ES-I3 (cell line): ENCODE measurements around the gene PPP1R12C.
"Not testable (repeated sequence)": the region's sequence is repeated elsewhere in the genome, so short reads cannot be mapped to it uniquely, and the experiment has no call there.

Experiments used
- H3K36me3 ChIP-seq: 2 replicates; pipeline ENCODE4 v1.6.1; 2013; ENCODE audit warnings: mild to moderate bottlenecking, low read length, control low read depth, moderate library complexity; ENCODE audit not compliant: insufficient read depth
- H3K4me1 ChIP-seq: 2 replicates; pipeline ENCODE4 v1.6.1; 2013; ENCODE audit warnings: mild to moderate bottlenecking, control low read depth, low read length; ENCODE audit not compliant: insufficient read depth
- H3K9ac ChIP-seq: 2 replicates; pipeline ENCODE4 v1.6.1; 2013; ENCODE audit warnings: low read depth, mild to moderate bottlenecking, low read length, moderate library complexity
- H3K9me3 ChIP-seq: 2 replicates; pipeline ENCODE4 v1.6.1; 2013; ENCODE audit warnings: mild to moderate bottlenecking, low read length, moderate library complexity; ENCODE audit not compliant: control insufficient read depth, insufficient read depth

PPP1R12C gene

GRCh38 chr19:55155784-55156183, 38.3 kb upstream of the PPP1R12C start:
- peak overlapping the region; percentile 75 for H3K9ac ChIP-seq
- not testable (repeated sequence) for H3K36me3 ChIP-seq, H3K9me3 ChIP-seq
- H3K4me1 ChIP-seq: peaks cover 21% of the 10 kb centered on the region; the same call in 1 of the 2 replicates

- Histone ChIP-seq H3K36me3 (peaks cover 4% of the 10 kb centered on the region; the same call in 1 of the 2 replicates), H3K9me3 (no peaks in the 10 kb centered on the region; the same call in 1 of the 2 replicates), H3K4me1 (peaks cover 17% of the 10 kb centered on the region), H3K9ac (no peak overlapping the region)
Observed at GRCh38 chr19:55153652-55154264, 36.3 kb upstream of the PPP1R12C start.

GRCh38 chr19:55152017-55152416, 34.6 kb upstream of the PPP1R12C start:
- peaks cover 24% of the 10 kb centered on the region for H3K4me1 ChIP-seq
- H3K9me3 ChIP-seq: no peaks in the 10 kb centered on the region; the same call in 1 of the 2 replicates
- peaks cover 4% of the 10 kb centered on the region; the same call in 1 of the 2 replicates for H3K36me3 ChIP-seq
- H3K9ac ChIP-seq: no peak overlapping the region

- no peaks in the 10 kb centered on the region for H3K9me3 ChIP-seq
- H3K9ac ChIP-seq: peak within 1 kb of the TSS; percentile 20; the same call in 1 of the 2 replicates
- peaks cover 4% of the 10 kb centered on the region; the same call in 1 of the 2 replicates for H3K36me3 ChIP-seq
- H3K4me1 ChIP-seq: peaks cover 24% of the 10 kb centered on the region
Observed at GRCh38 chr19:55149078-55150003, 31.9 kb upstream of the PPP1R12C start, which contains the start of gene TNNT1. TSS of gene TNNT1 (minus strand) at chr19:55149206. CDS start at chr19:55147157, 2,049 bp downstream.

GRCh38 chr19:55147545-55148251, 30.3 kb upstream of the PPP1R12C start:
- Histone ChIP-seq H3K9me3 (no peaks in the 10 kb centered on the region), H3K36me3 (peaks cover 4% of the 10 kb centered on the region; the same call in 1 of the 2 replicates), H3K9ac (no peak overlapping the region), H3K4me1 (peaks cover 24% of the 10 kb centered on the region)

GRCh38 chr19:55146705-55147273, 29.4 kb upstream of the PPP1R12C start:
- H3K4me1 ChIP-seq: peaks cover 24% of the 10 kb centered on the region
- H3K9ac ChIP-seq: peak overlapping the region; percentile 74

GRCh38 chr19:55146078-55146704, 28.8 kb upstream of the PPP1R12C start:
- no peaks in the 10 kb centered on the region for H3K36me3 ChIP-seq
- peaks cover 21% of the 10 kb centered on the region for H3K4me1 ChIP-seq
- H3K9me3 ChIP-seq: no peaks in the 10 kb centered on the region
- peak overlapping the region; percentile 74; the same call in 1 of the 2 replicates for H3K9ac ChIP-seq

More at GRCh38 chr19:55146705-55147273, 29.4 kb upstream of the PPP1R12C start:
- H3K36me3 ChIP-seq: peaks cover 4% of the 10 kb centered on the region; the same call in 1 of the 2 replicates
- no peaks in the 10 kb centered on the region for H3K9me3 ChIP-seq

GRCh38 chr19:55145232-55145631, 27.8 kb upstream of the PPP1R12C start:
- no peaks in the 10 kb centered on the region for H3K36me3 ChIP-seq
- no peaks in the 10 kb centered on the region for H3K9me3 ChIP-seq
- peaks cover 19% of the 10 kb centered on the region for H3K4me1 ChIP-seq
- H3K9ac ChIP-seq: no peak overlapping the region

GRCh38 chr19:55141696-55142095, 24.3 kb upstream of the PPP1R12C start:
- H3K9ac ChIP-seq: peak overlapping the region; percentile 7; the same call in 1 of the 2 replicates
- H3K4me1 ChIP-seq: 0 out of 2 replicates have a peak, but pooled peaks cover 4% of the 10 kb centered on the region
- no peaks in the 10 kb centered on the region for H3K36me3 ChIP-seq
- no peaks in the 10 kb centered on the region for H3K9me3 ChIP-seq

GRCh38 chr19:55137915-55138314, 20.5 kb upstream of the PPP1R12C start:
- no peak overlapping the region for H3K9ac ChIP-seq
- no peaks in the 10 kb centered on the region for H3K9me3 ChIP-seq
- H3K36me3 ChIP-seq: no peaks in the 10 kb centered on the region
- peaks cover 12% of the 10 kb centered on the region; the same call in 1 of the 2 replicates for H3K4me1 ChIP-seq

- Histone ChIP-seq H3K36me3 (no peaks in the 10 kb centered on the region), H3K9ac (no peak overlapping the region), H3K9me3 (no peaks in the 10 kb centered on the region), H3K4me1 (peaks cover 18% of the 10 kb centered on the region)
Observed at GRCh38 chr19:55136399-55137102, 19.1 kb upstream of the PPP1R12C start.

GRCh38 chr19:55134736-55135135, 17.3 kb upstream of the PPP1R12C start:
- peaks cover 18% of the 10 kb centered on the region for H3K4me1 ChIP-seq
- no peak overlapping the region for H3K9ac ChIP-seq
- H3K9me3 ChIP-seq: no peaks in the 10 kb centered on the region
- no peaks in the 10 kb centered on the region for H3K36me3 ChIP-seq
